Stimulated activated naive CD4-positive, alpha-beta T cell (primary cell): ENCODE measurements around the gene ALOX15.
"Not testable (repeated sequence)": the region's sequence is repeated elsewhere in the genome, so short reads cannot be mapped to it uniquely, and the experiment has no call there.

Experiments used
- DNase-seq, 6 experiments: peaks; one replicate each; lab custom pipeline; 2025; lab: John Stamatoyannopoulos, UW

ALOX15 gene

DNA sequence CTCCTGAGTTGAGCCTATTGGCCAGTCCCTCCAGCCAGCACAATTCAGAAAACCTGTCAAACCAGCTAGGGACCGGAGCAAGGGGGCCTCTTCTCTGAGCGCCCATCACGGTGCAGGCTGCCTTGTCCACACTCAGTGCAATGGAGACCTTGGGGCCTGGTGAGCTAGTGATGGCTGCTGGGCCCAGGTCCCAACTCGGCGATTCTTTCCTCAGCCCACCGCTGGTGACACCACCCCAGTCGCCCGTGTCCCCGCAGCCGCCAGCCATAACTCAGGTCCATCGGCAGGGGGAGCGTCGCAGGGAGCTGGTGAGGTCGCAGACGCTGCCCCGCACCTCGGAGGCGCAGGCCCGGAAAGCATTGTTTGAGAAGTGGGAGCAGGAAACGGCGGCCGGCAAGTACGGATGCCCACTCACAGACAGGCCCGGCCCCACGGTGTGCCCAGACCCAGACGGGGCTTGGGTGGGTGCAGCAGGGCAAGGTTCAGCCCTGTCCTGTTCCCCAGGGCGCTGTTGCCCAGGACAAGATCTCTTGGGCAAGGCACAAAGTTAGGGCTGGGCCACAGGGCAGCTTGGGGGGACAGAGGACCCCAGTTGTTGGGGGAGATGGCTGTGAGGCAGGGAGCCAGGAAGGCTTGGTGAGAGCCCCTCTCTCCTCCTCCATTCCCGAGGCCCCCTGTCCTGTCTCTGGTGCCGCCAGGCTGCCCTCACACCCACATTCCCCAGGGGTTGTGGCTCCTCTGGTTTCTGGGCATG lies 46.4 kb downstream of the ALOX15 start:
- peak in 2 of 6 experiments; percentile 7 to 9 for DNase-seq

DNA sequence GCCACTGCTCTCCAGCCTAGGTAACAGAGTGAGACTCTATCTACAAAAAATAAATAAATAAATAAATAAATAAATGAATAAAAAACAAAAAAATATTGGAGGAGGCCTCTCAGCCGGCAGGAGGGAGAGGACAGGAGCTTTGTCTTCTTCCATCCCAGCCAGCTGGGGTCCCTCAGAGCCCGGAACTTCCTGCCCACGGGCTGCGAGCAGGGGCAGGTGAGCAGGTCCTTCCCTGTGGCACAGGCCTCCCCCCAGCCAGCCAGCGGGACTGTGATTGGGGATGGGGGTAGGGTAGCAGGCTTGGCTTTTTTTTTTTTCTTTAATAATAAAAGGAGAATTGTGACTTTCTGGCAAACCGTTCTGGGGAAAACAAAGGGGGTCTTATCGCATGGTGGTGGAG lies 47.1 kb downstream of the ALOX15 start:
- DNase-seq, result no peak

DNA sequence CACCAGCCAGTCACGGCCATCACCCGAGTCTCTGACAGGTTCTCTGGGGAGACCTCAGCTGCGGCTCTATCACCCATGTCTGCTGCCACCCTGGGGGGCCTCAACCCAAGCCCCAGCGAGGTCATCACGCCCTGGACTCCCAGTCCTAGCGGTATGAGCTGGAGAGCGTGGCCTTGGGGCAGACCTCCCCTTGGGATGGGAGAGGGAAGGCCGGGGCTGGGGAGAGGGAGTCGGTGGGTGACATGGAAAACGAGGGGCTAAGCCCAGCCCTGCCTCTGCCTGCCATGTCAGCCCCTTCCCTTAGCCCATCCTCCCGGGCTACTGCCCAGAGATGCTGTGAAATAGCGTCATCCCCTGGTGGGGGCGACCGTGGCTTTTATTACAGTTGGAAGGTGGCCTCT lies 48.5 kb downstream of the ALOX15 start:
- no peak for DNase-seq

DNA sequence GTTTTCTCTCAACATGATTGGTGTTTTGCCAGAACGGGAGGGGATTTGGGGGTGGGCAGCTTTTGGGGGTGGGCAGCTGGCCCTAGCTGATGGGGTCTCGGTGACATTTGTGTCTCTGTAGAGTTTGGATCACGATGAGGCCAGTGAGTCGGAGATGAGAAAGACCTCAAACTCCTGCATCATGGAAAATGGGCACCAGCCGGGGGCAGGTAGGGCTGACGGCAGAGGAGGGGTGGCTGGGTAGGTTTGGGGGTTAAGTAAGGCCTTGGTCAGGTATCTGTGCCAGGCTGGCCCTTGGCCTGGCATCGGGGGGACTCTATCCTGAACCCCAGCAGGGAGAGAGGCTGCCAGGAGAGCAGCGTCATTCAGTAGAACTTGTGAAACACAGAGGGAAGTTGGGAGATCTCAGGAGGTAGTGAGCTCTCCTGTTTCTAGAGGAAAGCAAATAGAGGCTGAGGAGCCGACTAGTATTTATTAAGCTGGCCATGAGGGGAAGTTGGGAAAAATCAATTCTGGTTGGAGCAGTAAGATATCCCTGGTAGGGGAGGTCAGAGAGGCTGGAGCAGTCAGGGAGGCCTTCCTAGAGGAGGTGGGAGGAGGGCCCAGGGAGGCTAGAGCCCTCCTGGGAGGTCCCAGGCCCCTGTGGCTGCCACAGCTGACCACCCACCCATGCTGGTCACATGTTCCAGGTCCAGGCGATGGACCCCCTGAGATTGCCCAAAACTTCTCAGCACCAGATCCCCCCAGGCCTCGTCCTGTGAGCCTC lies 49.1 kb downstream of the ALOX15 start:
- DNase-seq, result no peak

DNA sequence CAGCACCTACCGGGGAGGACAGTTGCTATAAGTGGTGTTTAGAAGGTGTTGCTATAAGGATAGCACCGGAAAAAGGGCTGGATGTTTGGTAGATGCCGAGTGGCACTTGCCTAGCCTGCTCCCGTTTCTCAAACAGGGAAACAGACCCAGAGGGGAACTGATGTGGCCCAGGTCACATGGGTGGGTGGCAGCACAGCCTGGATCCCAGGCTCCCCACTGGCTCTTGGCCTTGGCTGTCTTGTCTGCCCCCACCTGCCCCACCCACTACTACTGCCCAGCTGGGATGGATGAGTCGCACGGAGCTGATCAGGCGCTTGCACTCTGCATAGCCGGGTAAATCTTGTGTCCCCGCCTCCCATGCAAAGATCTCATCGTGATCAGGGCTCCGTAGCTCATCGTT lies 49.9 kb downstream of the ALOX15 start:
- no peak for DNase-seq

DNA sequence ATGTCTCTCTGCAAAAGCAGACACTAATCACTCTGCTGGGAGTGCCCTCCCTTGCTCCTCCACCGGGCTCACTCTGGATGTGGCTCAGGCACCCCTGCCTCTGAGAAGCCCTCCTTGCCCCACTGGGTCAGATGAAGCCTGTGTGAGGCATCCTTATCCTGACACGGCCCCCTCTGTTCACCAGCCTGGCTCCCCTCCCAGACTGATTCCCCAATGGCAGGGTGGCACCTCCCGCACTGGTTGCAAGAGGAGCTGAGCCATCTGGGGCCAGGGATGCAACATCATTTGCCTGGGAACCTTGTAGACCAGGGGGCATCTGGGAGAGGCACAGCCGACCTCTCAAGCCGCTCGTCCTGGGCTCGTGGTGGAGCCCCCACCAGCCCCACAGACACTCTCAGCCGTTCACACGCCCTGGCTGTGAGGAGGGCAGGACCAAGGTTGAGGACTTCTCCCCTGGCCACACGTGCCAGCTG lies 50.5 kb downstream of the ALOX15 start:
- no peak for DNase-seq

DNA sequence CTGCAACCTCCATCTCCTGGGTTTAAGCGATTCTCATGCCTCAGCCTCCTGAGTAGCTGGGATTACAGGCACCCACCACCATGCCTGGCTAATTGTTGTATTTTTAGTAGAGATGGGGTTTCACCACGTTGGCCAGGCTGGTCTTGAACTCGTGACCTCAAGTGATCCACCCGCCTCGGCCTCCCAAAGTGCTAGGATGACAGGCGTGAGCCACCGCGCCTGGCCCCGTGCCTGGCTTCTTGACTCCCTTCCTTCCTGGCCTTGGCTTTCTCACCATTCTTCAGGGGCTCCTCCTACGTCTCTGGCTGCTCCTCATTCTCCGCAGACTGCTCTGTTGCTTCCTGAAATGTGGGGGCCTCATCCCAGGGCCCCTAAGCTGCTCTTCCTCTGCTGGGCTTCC lies 51.4 kb downstream of the ALOX15 start:
- not testable (repeated sequence) for DNase-seq

DNA sequence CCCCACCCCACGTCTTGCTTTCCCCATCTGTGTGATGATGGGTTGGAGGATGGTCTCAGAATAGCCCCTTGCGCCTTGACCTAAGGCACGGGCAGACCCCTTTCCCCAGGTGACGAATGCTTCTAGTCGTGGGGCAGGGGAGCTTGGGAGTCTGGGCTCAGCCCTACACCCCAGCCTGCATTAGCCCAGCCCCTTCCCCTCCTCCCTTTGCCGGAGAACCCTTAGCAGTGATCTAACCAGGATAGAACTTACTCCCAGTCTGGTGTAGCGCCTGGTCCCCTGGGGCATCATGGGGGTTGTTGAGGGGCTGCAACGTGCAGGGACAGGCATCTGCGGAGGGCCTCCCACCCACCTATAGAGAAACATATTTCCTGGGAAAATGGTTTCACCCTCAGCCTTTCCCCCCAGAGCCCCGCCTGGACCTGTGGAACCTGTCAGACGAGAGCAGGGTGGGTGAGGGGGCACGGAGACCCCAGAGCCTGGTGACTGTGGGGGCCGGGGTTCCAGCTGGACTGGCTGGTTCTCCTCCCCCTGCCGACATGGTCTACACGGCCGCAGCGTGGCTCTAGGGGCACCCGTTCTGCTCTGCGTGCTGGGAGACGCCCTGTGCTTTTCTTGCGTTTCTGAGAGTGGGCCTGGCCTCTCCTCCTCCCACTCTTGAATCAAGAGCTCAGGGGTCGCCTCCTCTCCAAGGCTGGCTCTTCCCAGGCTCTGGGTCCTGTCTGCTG lies 52.4 kb downstream of the ALOX15 start:
- DNase-seq, result no peak

DNA sequence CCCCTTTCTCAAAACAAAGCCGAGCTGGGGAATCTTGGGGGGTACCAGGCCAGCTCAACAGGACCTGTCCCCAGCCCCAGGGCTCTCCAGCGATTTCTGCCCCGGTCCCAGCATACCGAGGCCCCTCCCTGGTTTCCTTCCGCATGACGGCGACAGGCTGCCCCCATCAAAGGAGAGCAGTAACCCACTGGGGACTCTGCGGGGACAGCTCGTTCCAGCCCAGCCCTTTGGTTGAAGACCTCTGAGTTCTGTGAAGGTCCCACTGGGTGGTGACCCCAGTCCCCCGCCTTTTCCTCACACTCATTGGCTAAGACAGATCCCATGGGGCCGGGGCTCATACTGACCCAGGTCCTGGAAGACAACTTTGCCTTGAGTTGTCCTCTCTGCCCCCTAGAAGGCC lies 53.1 kb downstream of the ALOX15 start:
- DNase-seq, result no peak

DNA sequence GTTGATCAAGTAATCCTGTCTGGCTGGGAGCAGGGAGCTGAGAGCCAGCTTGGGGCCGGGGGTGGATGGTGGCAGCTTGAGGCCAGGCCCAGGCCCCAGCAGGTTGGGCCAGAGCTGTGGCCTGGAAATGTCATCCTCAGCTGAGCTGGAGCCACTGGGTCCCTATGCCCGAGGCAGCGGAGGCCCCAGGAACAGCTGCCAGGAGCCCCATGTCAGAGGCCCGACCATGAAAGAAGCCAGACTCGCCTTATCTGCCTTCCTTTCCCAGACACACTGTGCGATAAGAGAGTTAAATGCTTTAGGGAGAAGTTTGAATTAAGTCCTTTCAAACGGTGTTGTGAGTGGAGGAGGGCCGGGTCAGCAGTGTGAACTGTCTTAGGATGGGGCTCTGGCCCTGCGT lies 53.7 kb downstream of the ALOX15 start:
- DNase-seq, result no peak

DNA sequence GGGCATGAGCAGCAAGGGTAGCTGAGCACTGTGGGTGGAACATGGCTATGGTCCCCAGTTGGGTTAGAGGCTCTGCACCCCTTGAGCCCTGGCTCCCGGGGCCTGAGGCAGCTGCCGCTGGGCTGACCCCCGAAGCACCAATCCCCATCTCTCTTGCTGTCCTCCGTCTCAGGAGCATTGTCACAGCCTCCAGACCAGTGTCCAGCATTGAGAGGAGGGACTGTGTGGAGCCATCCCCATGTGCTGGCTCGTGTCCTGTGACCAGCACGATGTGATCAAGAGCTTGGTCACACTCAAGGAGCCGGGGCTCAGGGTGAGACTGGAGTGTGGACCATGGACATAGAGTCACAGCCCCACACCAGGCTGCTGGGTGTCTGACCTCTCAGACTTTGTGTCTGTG lies 54.3 kb downstream of the ALOX15 start:
- DNase-seq, result no peak

DNA sequence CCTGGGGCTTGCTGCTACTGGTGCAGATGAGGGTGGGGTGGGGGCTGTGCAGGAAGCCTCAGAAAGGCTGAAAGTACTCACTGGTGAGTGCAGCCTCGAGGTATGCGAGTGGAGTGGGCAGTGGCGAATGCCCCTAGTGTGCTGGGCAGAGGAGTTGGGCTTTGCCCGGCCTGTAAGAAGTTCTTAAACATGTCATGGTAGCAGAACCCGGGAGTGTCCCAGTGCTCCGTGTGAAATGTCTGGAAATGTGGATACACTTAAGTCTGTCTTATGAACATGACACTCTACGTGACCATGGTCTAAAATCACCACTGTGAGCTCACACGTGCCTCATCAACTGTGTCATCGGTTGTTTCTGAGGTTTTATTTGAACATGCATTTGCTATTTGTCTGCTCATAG lies 55.4 kb downstream of the ALOX15 start:
- DNase-seq, result no peak

DNA sequence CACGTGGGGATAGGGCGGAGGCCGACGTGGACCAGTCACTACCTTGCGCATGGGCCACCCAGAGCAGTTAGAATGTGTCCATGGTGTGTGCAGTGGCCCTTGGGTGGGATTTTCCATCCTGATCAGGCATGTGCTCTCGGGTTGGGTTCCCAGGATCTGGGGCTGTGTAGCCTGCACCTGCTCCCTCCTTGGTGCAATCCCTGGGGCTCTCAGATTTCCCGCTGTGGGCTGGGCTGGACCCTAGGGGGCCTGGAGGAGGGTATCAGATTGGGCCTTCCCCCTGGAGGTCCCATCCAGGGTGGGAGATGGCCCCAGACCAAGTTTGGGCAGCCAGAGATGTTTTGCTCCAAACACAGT lies 55.9 kb downstream of the ALOX15 start:
- no peak for DNase-seq

DNA sequence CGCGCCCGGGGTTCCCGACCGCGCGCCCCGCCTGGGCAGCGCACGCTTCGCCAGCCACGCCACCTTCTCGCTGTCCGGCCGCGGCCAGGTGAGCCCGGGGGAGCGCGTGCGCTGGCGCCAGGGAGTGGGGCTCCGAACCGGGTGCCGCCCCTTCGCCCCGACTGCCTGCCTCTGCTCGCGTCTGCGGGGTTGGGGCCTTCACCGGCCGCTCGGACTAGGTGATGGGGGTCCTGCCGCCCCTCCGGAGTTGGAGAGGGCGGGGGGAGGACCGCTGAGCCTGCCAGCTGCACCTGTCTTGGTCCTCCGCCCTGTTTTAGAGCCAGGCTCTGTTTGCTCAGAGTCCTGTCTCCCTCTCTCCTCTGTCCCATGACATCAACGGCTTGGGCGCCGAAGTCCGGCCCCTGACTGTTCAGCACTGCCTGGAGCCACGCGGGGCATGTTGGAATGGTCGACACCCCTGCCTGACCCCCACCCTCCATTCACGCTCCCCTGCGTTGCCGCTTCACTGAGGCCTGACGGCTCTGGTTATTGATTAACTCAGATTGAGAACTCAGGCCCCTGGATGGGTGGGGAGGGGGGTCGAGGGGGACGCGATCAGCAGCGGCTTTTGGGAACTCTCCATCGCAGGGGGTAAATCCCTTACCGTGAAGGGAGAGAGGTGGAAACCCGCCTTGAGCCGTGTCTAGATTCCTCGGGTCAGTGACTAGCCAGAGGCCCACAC lies 56.4 kb downstream of the ALOX15 start:
- DNase-seq, result no peak

DNA sequence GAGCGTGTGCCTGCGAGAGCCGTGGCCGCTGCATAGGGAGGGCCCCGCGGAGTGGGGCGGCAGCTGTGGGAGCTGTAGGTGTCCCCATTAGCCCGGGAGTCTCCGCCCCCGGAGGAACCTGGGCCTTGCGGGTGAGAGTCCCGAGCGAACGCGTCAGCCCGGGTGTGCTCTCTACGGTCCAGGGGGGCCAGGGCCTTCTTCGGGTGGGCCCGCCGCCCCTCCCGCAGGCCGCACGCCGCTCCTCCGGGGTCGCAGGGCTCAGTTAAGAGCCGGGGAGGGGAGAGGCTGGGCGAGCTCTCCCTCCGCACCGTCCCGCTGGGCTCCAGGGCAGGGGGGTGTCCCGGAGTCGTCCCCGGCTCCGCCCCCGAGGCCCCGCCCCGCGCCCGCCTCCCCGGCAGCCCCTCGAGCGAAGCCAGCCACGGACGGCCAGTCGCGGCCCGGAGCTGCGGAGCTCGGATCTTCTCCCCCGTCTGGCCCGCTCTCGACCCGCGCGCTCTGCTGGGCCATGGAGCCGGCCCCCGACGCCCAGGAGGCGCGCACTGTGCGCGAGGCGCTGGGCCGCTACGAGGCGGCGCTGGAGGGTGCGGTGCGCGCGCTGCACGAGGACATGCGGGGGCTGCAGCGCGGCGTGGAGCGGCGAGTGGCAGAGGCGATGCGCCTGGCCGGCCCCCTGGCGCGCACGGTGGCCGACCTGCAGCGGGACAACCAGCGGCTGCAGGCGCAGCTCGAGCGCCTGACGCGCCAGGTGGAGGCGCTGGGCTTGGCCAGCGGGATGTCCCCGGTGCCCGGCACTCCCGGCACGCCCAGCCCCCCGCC lies 57.2 kb downstream of the ALOX15 start, which contains the start of gene SMTNL2:
TSS of gene SMTNL2 (plus strand) at position 429 of the 816 bp plus-strand sequence. CDS start at position 506, 77 bp downstream.
- DNase-seq, result peak in 1 of 6 experiments; percentile 14

DNA sequence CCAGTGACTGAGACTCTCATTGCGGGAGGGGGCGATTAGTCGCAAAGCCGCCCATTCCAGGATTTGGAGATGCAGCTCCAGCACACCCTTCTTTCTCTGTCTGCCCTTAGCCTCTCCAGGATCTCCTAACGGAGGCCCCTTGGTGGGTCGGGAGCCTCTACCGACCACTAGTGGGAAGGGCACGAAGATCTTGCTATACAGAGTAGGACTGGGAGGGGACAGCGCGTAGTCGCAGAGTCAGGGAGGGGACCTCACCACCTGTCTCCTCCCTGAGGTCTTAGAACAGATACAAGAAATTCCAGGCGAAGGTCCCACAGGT lies 57.7 kb downstream of the ALOX15 start:
- DNase-seq, result peak in 1 of 6 experiments; percentile 19

DNA sequence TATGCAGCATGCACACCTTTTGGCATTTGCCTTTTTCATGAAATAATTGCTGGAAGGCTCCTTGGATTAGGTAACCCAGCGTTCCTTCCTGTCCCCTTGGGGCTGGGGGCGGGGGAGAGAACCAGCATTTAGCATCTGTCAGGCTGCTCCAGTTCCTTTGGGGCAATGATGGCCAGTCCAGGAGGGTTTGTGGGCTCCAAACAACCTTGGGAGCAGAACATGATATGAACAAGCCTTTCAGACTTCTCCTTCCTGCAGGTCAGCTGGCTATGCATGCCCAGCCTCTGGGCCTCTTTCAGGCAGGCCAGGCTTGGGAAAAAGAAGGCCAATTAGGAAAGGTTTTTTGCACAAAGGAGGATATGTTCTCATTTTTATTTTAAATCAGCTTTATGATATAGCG lies 58.3 kb downstream of the ALOX15 start:
- no peak for DNase-seq

DNA sequence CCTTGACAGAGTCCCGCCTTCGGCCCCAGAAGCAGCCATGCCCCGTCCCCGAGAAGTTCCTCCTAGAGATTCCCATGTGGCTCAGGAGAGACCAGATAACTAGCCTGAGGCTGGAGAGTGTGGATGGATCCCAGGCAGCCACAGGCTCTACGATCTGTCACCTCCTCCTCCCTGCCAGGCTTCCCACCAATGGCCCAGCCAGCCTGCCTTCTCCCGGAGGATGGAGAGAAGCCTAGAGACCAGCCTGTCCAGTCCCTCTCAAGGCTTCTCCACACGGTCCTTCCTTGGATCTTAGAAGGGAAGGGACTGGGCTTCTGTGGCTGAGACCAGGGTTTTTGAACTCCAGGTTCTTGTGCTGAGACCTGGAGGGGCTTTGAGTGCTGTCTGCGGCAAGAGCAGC lies 58.8 kb downstream of the ALOX15 start:
- no peak for DNase-seq

DNA sequence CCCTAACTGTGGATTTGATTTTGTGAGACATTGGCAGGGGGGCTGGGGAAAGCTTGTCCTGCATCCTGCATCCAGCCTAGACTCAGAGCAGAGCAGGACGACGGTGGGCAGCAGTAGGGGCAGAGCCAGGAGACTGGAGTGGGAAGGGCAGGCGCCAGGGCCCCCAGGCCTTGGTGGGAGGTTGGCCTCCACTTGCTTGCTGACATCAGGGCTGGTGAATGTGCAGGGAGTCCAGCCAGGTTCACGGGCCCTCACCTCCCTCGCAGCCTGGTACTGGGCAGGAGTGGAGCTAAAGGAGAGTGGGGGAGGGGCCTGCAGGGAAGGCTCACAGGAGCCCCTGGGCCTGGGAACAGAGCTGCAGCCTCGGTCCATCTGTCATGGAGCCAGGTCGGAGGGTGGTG lies 59.4 kb downstream of the ALOX15 start:
- no peak for DNase-seq
